Renal cortical epithelial cell (primary cell): ENCODE measurements around the gene GPR150. TPM values are rescaled to one million over a fixed set of nuclear protein-coding genes. Genes with fewer than 3 reads are reported as not detected.

ENCODE experiments used
- DNase-seq: peaks from one replicate; pipeline ENCODE4 v3.0.0-alpha.2; 2011; ENCODE audit warnings: low read depth
- total RNA-seq: library from RNA; depleted of rRNA; stranded (reverse); fragments of >200 nt; gene quantifications from 2 replicates; pipeline ENCODE4 v1.2.3, GENCODE V29; 2014

GPR150 gene
- total RNA-seq = 0.69 TPM in 1 of 2 replicates, not detected in the other

- DNase-seq = no peak
Observed at GRCh38 chr5:95620030-95620869, at the start of gene GPR150. GPR150 (plus strand) TSS chr5:95620087; CDS start chr5:95620276, 189 bp downstream.

- no peak for DNase-seq
Observed at GRCh38 chr5:95572016-95572415, 47.9 kb upstream of the GPR150 start.

- DNase-seq = no peak
Observed at GRCh38 chr5:95581576-95581975, 38.3 kb upstream of the GPR150 start.

GRCh38 chr5:95583992-95584391 is 35.9 kb upstream of the GPR150 start:
- DNase-seq = no peak

- DNase-seq = no peak
Observed at GRCh38 chr5:95590880-95591279, 29.0 kb upstream of the GPR150 start.

- peak; percentile 91 for DNase-seq
Observed at GRCh38 chr5:95591490-95591901, 28.4 kb upstream of the GPR150 start.

GRCh38 chr5:95595289-95595931 is 24.5 kb upstream of the GPR150 start:
- DNase-seq = peak; percentile 61

- no peak for DNase-seq
Observed at GRCh38 chr5:95599252-95599651, 20.6 kb upstream of the GPR150 start.

GRCh38 chr5:95600557-95600956 is 19.3 kb upstream of the GPR150 start:
- DNase-seq = no peak

- no peak for DNase-seq
Observed at GRCh38 chr5:95605786-95606185, 14.1 kb upstream of the GPR150 start.

- no peak for DNase-seq
Observed at GRCh38 chr5:95606419-95606818, 13.5 kb upstream of the GPR150 start.

- no peak for DNase-seq
Observed at GRCh38 chr5:95609711-95610110, 10.2 kb upstream of the GPR150 start.

GRCh38 chr5:95610546-95610945 is 9.3 kb upstream of the GPR150 start:
- DNase-seq = no peak

GRCh38 chr5:95611396-95611795 is 8.5 kb upstream of the GPR150 start:
- no peak for DNase-seq

GRCh38 chr5:95613514-95613913 is 6.4 kb upstream of the GPR150 start:
- DNase-seq = no peak

- no peak for DNase-seq
Observed at GRCh38 chr5:95615164-95615467, 4.8 kb upstream of the GPR150 start.

- no peak for DNase-seq
Observed at GRCh38 chr5:95617057-95617456, 2.8 kb upstream of the GPR150 start.

GRCh38 chr5:95619096-95619495 is 791 bp upstream of the GPR150 start:
- DNase-seq = no peak

- DNase-seq = no peak
Observed at GRCh38 chr5:95619514-95620029, 315 bp upstream of the GPR150 start.

GRCh38 chr5:95620870-95621838 is 1.3 kb downstream of the GPR150 start:
- DNase-seq = no peak

GRCh38 chr5:95621839-95622629 is 2.1 kb downstream of the GPR150 start:
- DNase-seq = no peak
